Hematopoietic multipotent progenitor cell treated with erythropoietin and hydrocortisone succinate and interleukin-3 and kit ligand, for 4 days (in vitro differentiated cells): Measurements from ENCODE around the gene SALL2.
"Not testable (repeated sequence)": the region's sequence is repeated elsewhere in the genome, so short reads cannot be mapped to it uniquely, and the experiment has no call there.

ENCODE experiments used
- DNase-seq: peaks from one replicate; pipeline ENCODE4 v3.0.0-alpha.2; 2015

The SALL2 gene

DNA sequence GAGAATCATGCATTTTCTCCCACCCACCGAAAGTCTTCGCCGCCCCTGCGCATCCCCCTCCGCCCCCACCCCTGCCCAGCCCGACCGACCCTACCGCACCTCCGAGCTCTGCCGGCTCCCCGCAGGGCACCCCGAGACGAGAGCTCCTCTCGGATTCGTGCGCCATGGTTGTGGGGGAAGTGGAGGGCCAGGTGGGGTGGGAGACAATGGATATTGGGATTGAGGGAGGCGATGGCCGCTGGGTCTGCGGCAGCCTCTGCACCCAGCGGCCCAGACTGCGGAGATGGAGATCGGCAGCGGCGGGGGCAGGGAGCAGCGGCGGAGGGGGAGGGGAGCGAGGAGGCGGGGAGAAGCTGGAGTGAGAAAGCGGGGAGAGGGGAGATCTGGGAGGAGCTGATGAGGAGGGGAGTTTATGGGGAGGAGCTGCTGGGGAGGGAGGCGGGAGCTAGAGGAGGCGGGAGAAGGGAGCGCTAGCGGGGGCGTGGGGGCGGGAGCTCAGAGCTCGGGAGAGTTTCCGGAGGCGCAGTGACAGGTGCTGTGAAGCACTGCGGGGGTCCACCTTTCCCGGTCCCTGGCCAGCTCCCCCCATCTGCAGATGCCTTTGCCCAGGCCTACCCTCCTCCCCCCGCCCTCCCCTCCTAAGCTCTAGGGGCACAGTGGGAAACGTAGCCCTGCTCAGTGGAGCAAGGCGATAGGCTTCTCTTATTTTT is at the start of gene SALL2:
Gene SALL2, minus strand, starts transcription at position 385 of the 710 bp plus-strand sequence. Its CDS starts 219 bp downstream, at position 166.
- peak; percentile 84 for DNase-seq

DNA sequence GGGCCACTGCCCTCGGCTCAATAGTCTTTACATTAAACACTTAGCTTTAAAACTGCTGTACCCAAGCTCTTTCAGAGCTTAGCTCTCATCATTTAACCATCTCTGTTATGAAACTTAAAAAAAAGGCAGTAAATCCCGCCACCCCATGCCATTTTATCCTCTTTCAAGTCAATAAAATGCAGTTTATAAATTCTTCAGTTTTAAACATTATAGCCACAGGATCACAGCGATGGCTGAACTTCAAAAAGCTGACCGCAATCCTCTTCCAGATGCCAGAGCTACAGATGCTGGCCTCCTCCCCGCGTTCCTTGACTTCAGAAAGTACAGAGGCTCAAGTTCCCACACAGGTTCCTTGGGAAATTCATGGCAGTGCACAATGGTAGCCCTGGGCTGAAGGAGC is 49.5 kb upstream of the SALL2 start:
- no peak for DNase-seq

DNA sequence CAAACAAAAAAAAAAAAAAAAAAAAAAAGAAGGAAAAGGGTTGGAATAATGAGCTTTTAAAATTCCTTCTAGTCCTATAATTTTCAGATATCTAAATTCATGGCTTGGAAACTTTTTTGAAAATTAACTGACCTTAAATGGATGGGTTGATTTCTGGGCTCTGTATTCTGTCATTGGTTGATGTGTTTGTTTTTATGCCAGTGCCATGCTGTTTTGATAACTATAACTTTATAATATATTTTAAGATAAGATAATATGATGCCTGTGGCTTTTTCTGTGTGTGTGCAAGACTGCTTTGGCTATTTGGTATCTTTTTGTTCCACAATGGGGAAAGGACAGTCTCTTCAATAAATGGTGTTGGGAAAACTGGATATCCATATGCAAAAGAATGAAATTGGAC is 46.5 kb upstream of the SALL2 start:
- no peak for DNase-seq

DNA sequence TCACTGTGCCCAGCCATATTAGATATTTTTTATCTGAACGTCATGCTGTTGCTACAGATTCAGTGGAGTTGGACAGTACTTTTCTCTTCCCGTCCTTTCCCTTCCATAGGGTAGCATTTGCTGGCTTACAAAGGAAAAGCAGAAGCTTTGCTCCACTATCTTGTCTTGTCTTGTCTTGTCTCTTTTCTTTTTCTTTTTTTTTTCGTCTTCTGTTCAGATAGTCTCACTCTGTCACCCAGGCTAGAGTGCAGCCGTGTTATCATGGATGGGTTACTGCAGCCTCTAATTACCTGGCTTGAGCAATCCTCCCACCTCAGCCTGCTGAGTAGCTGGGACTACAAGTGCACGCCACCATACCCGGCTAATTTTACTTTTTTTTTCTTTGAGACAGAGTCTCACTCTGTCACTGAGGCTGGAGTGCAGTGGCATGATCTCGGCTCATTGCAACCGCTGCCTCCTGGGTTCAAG is 32.6 kb upstream of the SALL2 start:
- no peak for DNase-seq

GRCh38 chr14:21557084-21557901 is 31.1 kb upstream of the SALL2 start:
- DNase-seq = peak; percentile 95

- DNase-seq = no peak
Observed at GRCh38 chr14:21556378-21557083, 30.4 kb upstream of the SALL2 start.

DNA sequence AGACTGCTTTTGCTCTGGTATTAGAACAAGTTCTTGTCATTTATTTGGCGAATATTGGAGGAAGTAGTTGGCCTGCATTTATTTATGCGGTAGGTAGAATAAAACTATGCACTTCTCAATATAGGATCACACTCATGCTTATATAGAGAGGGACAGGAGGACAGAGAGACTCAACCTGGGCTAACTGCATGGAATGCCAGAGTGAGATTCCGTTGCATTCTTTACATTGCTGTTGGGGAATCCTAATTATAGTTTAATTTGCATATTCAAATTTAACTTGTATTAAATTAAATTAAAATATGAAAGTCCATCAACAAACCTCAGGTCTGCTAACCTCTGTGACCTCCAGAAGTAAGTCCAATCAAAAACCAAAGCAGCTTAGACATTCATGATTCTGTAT is 27.1 kb upstream of the SALL2 start:
- DNase-seq = no peak

GRCh38 chr14:21544588-21544987 is 18.4 kb upstream of the SALL2 start:
- DNase-seq = not testable (repeated sequence)

- DNase-seq = no peak
Observed at GRCh38 chr14:21543963-21544362, 17.8 kb upstream of the SALL2 start.

DNA sequence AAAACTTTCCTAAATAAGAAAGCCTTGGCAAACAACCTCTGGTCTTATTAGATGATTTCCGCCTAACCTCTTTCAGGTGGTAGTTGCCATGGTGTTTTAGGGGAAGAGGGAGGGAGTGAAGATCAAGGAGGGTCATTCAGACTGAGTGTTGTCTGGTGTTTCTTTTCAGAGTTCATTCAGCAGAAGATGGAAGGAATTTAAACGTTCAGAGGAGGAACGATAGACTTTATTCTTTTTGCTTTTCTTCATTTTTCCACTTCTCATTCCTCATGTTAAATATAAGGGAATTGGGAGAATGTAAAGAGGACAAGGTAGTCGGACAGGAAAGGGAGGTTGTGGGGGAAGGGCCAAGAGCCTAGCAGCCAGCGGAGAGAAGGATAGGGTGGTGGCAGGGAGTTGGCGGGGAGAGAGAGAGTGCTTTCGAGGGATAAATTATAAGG is 17.4 kb upstream of the SALL2 start:
- no peak for DNase-seq

- DNase-seq = no peak
Observed at GRCh38 chr14:21541413-21542074, 15.4 kb upstream of the SALL2 start.

DNA sequence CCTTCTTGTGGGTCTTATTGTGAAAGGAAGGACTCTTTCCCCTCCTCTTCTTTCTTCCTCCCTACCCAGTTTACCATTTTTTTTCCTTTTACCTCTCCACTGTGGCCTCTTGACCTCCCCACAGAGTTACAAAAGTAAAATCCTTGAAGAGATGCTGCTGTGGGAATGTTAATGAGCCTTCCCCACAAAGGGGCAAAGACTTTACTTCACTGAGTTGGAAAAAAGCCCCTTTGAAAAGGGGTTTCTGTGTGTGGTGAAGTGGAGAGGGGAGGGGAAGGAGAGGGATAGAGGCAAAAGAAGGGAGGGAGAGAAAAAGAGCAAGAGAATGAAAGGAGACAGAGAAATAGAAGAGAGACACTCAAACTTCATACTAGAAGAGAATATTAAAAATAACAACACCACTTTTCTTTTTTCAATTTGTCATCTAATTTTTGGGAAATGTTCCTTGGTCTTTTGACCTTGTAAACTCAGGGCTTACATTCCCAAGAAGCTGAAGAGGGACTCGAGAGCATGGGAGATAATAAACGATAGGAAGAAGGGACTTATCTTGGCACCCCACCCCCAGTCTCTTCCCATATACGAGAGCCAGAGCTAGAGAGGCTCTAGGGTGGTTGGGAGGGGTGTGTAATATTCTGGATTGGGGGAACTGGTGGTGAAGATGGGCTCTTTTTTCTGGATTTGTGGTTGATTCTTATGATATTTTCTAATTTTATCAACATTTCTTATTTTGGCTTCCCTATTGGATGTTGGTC is 13.2 kb upstream of the SALL2 start:
- DNase-seq = no peak

DNA sequence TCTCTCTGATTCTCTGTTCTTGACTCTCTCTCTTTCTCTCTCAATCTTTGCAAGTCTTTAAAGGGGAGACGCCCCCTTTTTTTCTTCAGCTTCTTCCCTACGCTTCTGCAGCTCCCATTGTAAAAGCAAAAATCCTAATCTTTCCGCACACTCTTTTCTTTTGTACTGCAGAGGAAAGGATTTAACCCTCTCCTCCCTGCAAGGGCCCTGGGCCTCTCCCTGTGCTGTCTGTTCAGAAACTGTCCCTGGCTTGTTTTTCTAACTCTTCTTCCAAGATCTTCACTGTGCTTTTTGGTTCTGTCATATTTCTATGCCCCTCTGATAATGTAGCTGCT is 10.9 kb upstream of the SALL2 start:
- DNase-seq = no peak

GRCh38 chr14:21536418-21537089 is 10.4 kb upstream of the SALL2 start:
- DNase-seq = no peak

DNA sequence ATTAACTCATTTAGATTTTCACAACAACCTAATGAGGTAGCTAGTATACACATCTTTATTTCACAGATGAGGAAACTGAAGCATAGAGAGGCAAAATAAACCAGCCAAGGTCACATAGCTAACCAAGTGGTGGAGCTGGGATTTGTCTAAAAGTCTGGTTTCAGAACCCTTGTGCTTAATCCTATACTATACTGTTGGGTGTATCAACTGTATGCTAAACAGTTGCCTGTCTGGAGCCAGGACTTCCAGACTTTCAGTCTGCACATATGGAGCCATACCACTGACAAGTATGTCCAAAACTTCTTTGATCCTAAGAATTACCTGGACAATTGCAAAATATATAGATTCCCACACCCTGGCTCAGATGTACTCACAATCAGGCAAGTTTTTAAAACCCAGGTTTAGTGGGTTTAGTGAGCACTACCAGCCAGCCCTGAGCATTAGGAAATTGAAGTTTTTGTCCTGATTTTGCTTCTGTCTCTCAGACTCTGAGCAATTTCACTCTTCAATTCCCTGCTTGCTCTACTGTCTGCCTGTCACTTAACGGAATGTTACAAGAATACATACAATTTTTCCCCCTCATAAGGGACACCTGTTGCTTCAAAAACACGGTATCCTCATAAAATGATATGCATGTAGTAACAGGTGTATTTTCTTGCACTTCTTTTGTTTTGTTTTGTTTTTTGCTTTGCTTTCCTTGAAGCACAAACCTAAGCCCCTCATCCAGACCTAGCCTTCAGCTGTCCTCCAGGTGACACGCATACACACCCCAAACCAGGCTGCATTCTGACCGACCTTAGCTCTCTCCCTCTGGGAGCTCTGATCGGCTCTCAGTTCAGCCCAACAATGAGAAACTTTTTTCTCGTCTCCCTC is 9.6 kb upstream of the SALL2 start:
- no peak for DNase-seq

GRCh38 chr14:21534576-21534975 is 8.4 kb upstream of the SALL2 start:
- peak; percentile 43 for DNase-seq

- DNase-seq = no peak
Observed at GRCh38 chr14:21533294-21533693, 7.1 kb upstream of the SALL2 start.

DNA sequence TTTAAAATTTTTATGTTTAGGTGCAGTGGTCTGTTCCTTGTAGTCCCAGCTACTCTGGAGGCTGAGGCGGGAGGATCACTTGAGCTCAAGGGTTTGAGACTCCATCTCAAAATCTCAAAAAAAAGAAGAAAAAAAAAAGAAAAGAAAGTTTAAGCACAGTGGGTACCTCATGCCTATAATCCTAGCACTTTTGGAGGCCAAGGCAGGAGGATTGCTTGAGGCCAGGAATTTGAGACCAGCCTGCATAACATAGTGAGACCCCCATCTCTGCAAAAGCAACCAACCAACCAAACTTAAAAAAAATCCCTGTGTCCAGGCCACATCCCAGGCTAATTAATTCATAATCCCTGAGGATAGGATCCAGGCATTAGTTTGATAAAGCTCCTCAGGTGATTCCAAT is 3.4 kb upstream of the SALL2 start:
- no peak for DNase-seq

GRCh38 chr14:21528381-21529348 is 2.5 kb upstream of the SALL2 start:
- peak; percentile 72 for DNase-seq

GRCh38 chr14:21527318-21527679 is 1.2 kb upstream of the SALL2 start:
- no peak for DNase-seq
